Hair follicular keratinocyte (primary cell): ENCODE measurements around the gene HPGDS. TPM values are rescaled to one million over a fixed set of nuclear protein-coding genes. Genes with fewer than 3 reads are reported as not detected.

ENCODE experiments used
- total RNA-seq: library from RNA; depleted of rRNA; stranded (reverse); fragments of >200 nt; gene quantifications from 2 replicates; pipeline ENCODE4 v1.2.3, GENCODE V29; 2015

Gene HPGDS
- not detected in 2 replicates for total RNA-seq

DNA sequence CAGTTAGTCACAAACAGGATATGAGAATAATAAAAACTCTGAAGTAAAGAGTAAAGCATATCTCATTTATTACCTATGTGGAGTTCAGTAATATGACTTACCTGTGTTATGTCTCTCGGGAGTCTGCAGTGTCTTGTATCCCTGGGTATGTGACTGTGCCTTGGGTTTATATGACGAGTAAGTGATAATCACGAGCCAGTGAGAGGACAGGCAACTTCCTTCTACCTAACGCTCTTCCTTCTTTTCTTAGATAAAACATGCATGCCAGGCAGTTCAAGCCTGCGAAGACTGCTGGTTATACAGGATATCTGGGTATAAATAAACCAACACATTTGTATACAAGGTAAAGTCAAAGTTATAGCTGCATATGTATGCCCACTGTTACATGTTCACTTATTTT, at the start of gene HPGDS:
Gene HPGDS (minus strand): TSS at position 143 of the 400 bp plus-strand sequence. CDS start 8,207 bp downstream, outside the sequence.

Other genes starting within 250 kb of the HPGDS start
- gene SMARCAD1, start 135.0 kb downstream of the HPGDS start, total RNA-seq, result 13.6 and 14.2 TPM in 2 replicates
- 46.9 and 61.1 TPM in 2 replicates for gene PDLIM5, start 109.1 kb upstream of the HPGDS start, total RNA-seq